SK-N-SH treated with all-trans-retinoic acid at 6 μM for 48 hours (cell line): ENCODE measurements around the gene MMP24.

Experiments
- ATAC-seq: fragments of 200-7000 bp; cut with Tn5 transposase; 3 replicates; pipeline ENCODE4 v1.9.1; 2020; ENCODE audit warnings: mild to moderate bottlenecking, moderate library complexity
- ARNTL ChIP-seq: fragments of 450-650 bp; formaldehyde crosslinking; IDR thresholded peaks from 2 replicates; pipeline ENCODE4 v1.5.0; 2020; ENCODE audit warnings: low read depth, mild to moderate bottlenecking, moderate library complexity, borderline replicate concordance
- CREB5 ChIP-seq: fragments of 250-450 bp; sonication (Bioruptor Pico); IDR thresholded peaks from 2 replicates; pipeline ENCODE4 v1.5.1; 2020; ENCODE audit warnings: low read depth, mild to moderate bottlenecking, moderate library complexity
- CSDC2 ChIP-seq: fragments of 250-450 bp; sonication (Bioruptor Pico); IDR thresholded peaks from 2 replicates; pipeline ENCODE4 v1.5.0; 2020; ENCODE audit warnings: mild to moderate bottlenecking, moderate library complexity
- CSRNP3 ChIP-seq: fragments of 250-450 bp; sonication (Bioruptor Pico); IDR thresholded peaks from 2 replicates; pipeline ENCODE4 v1.5.1; 2021; ENCODE audit warnings: mild to moderate bottlenecking, moderate library complexity
- ESRRG ChIP-seq: fragments of 250-450 bp; sonication (Bioruptor Pico); IDR thresholded peaks from 2 replicates; pipeline ENCODE4 v1.6.1; 2021; ENCODE audit warnings: mild to moderate bottlenecking
- GLIS3 ChIP-seq: fragments of 250-450 bp; sonication (Bioruptor Pico); IDR thresholded peaks from 2 replicates; pipeline ENCODE4 v1.5.0; 2020; ENCODE audit warnings: mild to moderate bottlenecking, moderate library complexity
- OSR1 ChIP-seq: fragments of 250-450 bp; sonication (Bioruptor Pico); IDR thresholded peaks from 2 replicates; pipeline ENCODE4 v1.8.0; 2022; ENCODE audit warnings: moderate library complexity, mild to moderate bottlenecking, inconsistent platforms
- PATZ1 ChIP-seq: fragments of 250-450 bp; sonication (Bioruptor Pico); IDR thresholded peaks from 2 replicates; pipeline ENCODE4 v1.8.0; 2020; ENCODE audit warnings: mild to moderate bottlenecking, moderate library complexity, borderline replicate concordance
- POU6F1 ChIP-seq: fragments of 250-450 bp; sonication (Bioruptor Pico); IDR thresholded peaks from 2 replicates; pipeline ENCODE4 v1.8.0; 2021; ENCODE audit warnings: low read depth, mild to moderate bottlenecking, moderate library complexity, borderline replicate concordance
- PPARA ChIP-seq: fragments of 250-450 bp; sonication (Bioruptor Pico); IDR thresholded peaks from 2 replicates; pipeline ENCODE4 v1.5.0; 2020; ENCODE audit warnings: mild to moderate bottlenecking, borderline replicate concordance
- RARB ChIP-seq: fragments of 250-450 bp; sonication (Bioruptor Pico); IDR thresholded peaks from 2 replicates; pipeline ENCODE4 v1.8.0; 2021; ENCODE audit warnings: mild to moderate bottlenecking, moderate library complexity
- SNAI2 ChIP-seq: fragments of 250-450 bp; sonication (Bioruptor Pico); IDR thresholded peaks from 2 replicates; pipeline ENCODE4 v1.5.0; 2020; ENCODE audit warnings: mild to moderate bottlenecking, moderate library complexity
- TCF4 ChIP-seq: fragments of 250-450 bp; sonication (Bioruptor Pico); IDR thresholded peaks from 2 replicates; pipeline ENCODE4 v1.8.0; 2021; ENCODE audit warnings: mild to moderate bottlenecking, moderate library complexity, borderline replicate concordance
- TOX ChIP-seq: fragments of 250-450 bp; sonication (Bioruptor Pico); IDR thresholded peaks from 2 replicates; pipeline ENCODE4 v1.8.0; 2021; ENCODE audit warnings: mild to moderate bottlenecking, moderate library complexity, borderline replicate concordance
- TSHZ2 ChIP-seq: fragments of 250-450 bp; sonication (Bioruptor Pico); IDR thresholded peaks from 2 replicates; pipeline ENCODE4 v1.5.0; 2020; ENCODE audit warnings: mild to moderate bottlenecking, moderate library complexity
- ZC3H10 ChIP-seq: fragments of 250-450 bp; sonication (Bioruptor Pico); IDR thresholded peaks from 2 replicates; pipeline ENCODE4 v1.5.1; 2021; ENCODE audit warnings: mild to moderate bottlenecking, moderate library complexity
- ZFP3 ChIP-seq: fragments of 250-450 bp; sonication (Bioruptor Pico); IDR thresholded peaks from 2 replicates; pipeline ENCODE4 v1.5.0; 2020; ENCODE audit warnings: mild to moderate bottlenecking, moderate library complexity
- ZFP30 ChIP-seq: fragments of 450-650 bp; formaldehyde crosslinking; IDR thresholded peaks from 2 replicates; pipeline ENCODE4 v1.5.0; 2022; ENCODE audit warnings: mild to moderate bottlenecking, moderate library complexity
- ZNF565 ChIP-seq: fragments of 450-650 bp; formaldehyde crosslinking; conservative IDR thresholded peaks from 2 replicates; pipeline ENCODE4 v1.5.0; 2020; ENCODE audit warnings: low read depth, mild to moderate bottlenecking, moderate library complexity
- ZNF70 ChIP-seq: fragments of 450-650 bp; formaldehyde crosslinking; IDR thresholded peaks from 2 replicates; pipeline ENCODE4 v1.5.0; 2020; ENCODE audit warnings: mild to moderate bottlenecking, moderate library complexity
- ZNF8 ChIP-seq: fragments of 450-650 bp; formaldehyde crosslinking; IDR thresholded peaks from 2 replicates; pipeline ENCODE4 v1.5.0; 2020; ENCODE audit warnings: mild to moderate bottlenecking, moderate library complexity

The MMP24 gene

GRCh38 chr20:35298264-35298663, 71.8 kb downstream of the MMP24 start:
- ATAC-seq, result no peak
- TF ChIP-seq TCF4, result no peak
- no peak for TF ChIP-seq OSR1 (CRISPR knock-in tag)
- no peak for TF ChIP-seq ZFP3 (CRISPR knock-in tag)
- no peak for TF ChIP-seq ZNF565 (CRISPR knock-in tag)
- no peak for TF ChIP-seq RARB
- no peak for TF ChIP-seq CSRNP3 (CRISPR knock-in tag)
- TF ChIP-seq ESRRG (CRISPR knock-in tag), result no peak
- no peak for TF ChIP-seq CREB5
- no peak for TF ChIP-seq ZNF8 (CRISPR knock-in tag)
- TF ChIP-seq PATZ1 (CRISPR knock-in tag), result no peak
- no peak for TF ChIP-seq ZC3H10 (CRISPR knock-in tag)
- no peak for TF ChIP-seq POU6F1 (CRISPR knock-in tag)
- no peak for TF ChIP-seq PPARA (CRISPR knock-in tag)
- no peak for TF ChIP-seq ZFP30 (CRISPR knock-in tag)
- no peak for TF ChIP-seq TSHZ2 (CRISPR knock-in tag)
- TF ChIP-seq SNAI2 (CRISPR knock-in tag), result no peak

GRCh38 chr20:35299780-35300179, 73.3 kb downstream of the MMP24 start:
- ATAC-seq, result no peak
- no peak for TF ChIP-seq ZNF70 (CRISPR knock-in tag)
- TF ChIP-seq RARB, result no peak
- TF ChIP-seq CSRNP3 (CRISPR knock-in tag), result no peak
- no peak for TF ChIP-seq ZFP3 (CRISPR knock-in tag)
- TF ChIP-seq CREB5, result no peak
- TF ChIP-seq SNAI2 (CRISPR knock-in tag), result no peak
- TF ChIP-seq TCF4, result no peak
- TF ChIP-seq GLIS3 (CRISPR knock-in tag), result no peak
- no peak for TF ChIP-seq CSDC2 (CRISPR knock-in tag)
- no peak for TF ChIP-seq ZNF8 (CRISPR knock-in tag)
- TF ChIP-seq TOX (CRISPR knock-in tag), result no peak
- TF ChIP-seq PATZ1 (CRISPR knock-in tag), result no peak
- no peak for TF ChIP-seq PPARA (CRISPR knock-in tag)
- TF ChIP-seq OSR1 (CRISPR knock-in tag), result no peak
- no peak for TF ChIP-seq ESRRG (CRISPR knock-in tag)
- no peak for TF ChIP-seq ZNF565 (CRISPR knock-in tag)
- TF ChIP-seq ARNTL (CRISPR knock-in tag), result no peak
- TF ChIP-seq TSHZ2 (CRISPR knock-in tag), result no peak
